Activated CD4-positive, CD25-positive, alpha-beta regulatory T cell treated with anti-CD3 and anti-CD28 coated beads, Interleukin-2, amount 50 U/mL, for 24 hours (primary cell): ENCODE data around the gene ACTMAP.
"Not testable (repeated sequence)": the region's sequence is repeated elsewhere in the genome, so short reads cannot be mapped to it uniquely, and the experiment has no call there.

Experiments used
- ATAC-seq, 2 donors: fragments of 150-1000 bp; cut with Tn5 transposase; one replicate each; pipeline ENCODE4 v1.10.0; 2021; ENCODE audit warnings: mild to moderate bottlenecking in 1 of 2, moderate library complexity in 1 of 2

Gene ACTMAP

DNA sequence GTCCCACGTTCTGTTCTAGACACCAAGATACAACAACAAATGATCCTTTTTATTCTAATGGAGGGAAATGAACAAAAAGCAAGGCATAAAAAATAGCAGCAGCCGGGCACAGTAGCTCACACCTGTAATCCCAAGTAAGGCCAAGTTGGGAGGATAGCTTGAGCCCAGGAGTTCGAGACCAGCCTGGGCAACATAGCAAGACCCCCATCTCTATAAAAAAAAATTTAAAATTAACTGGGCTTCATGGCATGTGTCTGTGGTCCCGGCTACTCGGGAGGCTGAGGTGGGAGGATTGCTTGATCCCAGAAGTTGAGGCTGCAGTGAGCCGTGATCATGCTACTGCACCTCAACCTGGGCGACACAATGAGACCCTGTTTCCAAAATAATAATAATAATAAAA lies 26.1 kb upstream of the ACTMAP start:
- no peak for ATAC-seq

DNA sequence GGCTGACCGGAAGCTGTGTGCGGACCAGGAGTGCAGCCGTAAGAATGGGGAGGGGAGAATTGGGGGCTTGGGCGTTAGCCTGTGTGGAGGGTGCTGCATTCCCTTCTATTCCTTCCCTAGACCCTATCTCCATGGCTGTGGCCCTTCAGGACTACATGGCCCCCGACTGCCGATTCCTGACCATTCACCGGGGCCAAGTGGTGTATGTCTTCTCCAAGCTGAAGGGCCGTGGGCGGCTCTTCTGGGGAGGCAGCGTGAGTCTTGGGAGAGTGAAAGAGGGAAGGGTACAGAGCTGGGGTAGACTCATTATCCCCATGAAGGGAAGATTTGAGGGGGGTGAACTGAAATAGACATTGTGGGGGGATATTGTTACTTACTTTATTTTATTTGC lies 25.4 kb upstream of the ACTMAP start:
- ATAC-seq, result no peak

DNA sequence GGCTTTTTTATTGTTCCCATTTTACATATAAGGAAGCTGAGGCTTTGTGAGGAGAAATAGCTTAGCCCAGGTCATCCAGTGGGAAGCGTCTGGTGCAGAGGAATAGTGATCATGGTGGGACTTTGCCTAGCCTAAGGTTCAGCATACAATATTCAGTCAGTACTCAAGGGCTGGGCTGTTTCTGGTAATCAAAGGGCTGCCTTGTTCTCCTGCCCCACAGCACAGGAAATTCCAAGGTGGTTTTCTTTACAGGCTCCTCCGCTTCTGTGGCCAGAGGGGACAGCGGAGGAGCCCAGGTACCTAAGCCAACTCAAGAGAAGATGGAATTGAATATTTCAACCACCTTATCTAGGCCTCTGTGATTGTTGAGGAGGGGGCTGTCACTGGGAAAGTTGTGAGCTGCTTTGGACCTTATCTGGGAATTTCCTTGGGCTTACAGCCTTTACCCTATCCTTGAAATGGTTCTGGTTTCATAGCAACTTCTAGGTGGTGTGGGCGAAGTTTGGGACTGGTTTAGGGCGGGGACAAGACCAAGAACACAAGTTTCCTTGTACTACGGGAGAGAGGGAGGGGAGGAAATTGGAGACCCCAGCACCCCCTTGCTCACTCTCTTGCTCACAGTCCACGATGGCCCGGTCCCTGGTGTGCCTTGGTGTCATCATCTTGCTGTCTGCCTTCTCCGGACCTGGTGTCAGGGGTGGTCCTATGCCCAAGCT lies 24.8 kb upstream of the ACTMAP start, which contains the start of gene MIA:
MIA (plus strand) TSS at position 606 of the 716 bp plus-strand sequence; CDS start at position 628, 22 bp downstream.
- no peak for ATAC-seq

DNA sequence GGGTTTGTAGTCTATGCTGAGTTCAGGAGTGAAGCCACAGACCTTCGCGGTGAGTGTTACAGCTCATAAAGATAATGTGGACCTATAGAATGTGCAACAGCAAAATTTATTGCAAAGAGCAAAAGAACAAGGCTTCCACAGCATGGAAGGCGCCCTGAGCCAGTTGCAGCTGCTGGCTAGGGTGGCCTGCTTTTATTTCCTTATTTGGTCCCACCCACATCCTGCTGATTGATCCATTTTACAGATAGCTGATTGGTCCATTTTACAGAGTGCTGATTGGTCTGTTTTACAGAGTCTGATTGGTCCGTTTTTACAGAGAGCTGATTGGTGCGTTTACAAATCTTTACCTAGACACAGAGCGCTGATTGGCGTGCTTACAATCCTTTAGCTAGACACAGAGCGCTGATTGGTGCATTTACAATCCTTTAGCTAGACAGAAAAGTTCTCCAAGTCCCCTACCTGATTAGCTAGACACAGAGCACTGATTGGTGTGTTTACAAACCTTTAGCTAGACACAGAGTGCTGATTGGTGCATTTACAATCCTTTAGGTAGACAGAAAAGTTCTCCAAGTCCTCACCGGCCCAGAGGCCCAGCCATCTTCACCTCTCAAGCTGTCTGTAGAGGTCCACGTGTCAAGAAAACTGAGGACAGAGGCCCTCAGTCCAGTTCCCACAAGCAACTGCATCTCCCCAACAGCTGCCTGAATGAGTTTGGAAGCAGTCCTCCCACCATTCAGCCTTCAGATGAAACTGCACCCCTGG lies 21.0 kb upstream of the ACTMAP start:
- ATAC-seq, result not testable (repeated sequence)

DNA sequence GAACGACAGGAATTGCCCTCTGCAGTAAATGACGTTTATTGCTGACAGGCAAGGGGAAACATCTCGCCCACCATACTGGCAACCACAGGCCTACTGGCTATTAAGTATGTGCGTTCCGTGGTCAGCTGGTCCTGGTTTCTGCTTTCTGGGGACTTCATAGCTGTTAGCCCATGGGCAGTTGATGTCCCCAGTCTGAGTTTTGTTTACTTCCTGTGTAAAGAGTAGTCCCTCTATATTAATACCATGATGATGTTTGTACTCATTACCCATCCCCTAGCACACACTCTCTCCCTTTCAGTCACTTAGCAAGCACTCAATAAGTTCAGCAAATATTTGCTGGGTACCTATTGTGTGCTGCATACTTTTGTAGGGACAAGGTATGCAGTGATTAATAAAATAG lies 18.6 kb upstream of the ACTMAP start:
- ATAC-seq, result no peak

DNA sequence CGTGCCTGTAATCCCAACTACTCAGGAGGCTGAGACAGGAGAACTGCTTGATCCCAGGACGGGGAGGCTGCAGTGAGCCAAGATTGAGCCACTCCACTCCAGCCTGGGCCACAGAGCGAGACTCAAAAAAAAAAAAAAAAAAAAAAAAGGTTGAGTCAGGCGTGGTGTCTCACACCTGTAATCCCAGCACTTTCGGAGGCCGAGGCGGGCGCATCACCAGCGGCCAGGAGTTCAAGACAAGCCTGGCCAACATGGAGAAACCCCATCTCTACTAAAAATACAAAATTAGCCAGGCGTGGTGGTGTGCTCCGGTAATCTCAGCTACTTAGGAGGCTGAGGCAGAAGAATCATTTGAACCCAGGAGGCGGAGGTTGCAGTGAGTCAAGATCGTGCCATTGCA lies 16.1 kb upstream of the ACTMAP start:
- not testable (repeated sequence) for ATAC-seq

GRCh38 chr19:40763963-40764362 lies 13.7 kb upstream of the ACTMAP start:
- ATAC-seq, result no peak

- no peak for ATAC-seq
These were observed 13.2 kb upstream of the ACTMAP start for GRCh38 chr19:40763526-40763925.

DNA sequence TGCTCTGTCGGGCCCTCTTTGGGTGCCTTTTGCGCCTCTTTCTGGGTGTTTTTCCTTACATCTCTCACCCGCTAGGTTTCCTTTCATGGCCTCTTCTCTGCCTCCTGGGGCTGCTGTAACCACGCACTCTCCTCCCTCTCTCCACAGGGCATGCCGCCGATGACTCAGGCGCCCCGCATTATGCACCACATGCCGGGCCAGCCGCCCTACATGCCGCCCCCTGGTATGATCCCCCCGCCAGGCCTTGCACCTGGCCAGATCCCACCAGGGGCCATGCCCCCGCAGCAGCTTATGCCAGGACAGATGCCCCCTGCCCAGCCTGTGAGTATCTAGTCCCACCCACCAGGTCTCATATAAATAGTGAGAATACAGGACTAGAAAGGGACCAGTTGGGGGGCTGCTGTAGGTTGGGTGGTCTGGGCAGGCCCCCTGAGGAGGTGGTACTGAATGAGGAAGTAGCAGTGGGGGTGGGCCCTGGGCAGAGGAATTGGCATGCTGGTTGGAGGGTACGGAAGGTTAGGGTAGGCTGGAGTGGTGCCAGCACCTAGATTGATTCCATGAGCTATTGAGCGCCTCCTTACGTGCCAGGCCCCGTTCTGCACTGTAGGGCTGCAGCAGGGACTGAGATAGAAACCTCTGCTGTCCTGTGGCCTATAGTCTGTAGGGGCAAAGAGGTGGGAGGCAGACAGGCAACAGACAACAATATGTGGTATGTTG lies 12.6 kb upstream of the ACTMAP start:
- no peak for ATAC-seq

- ATAC-seq, result no peak
These were observed 9.1 kb upstream of the ACTMAP start for GRCh38 chr19:40759352-40759751.

DNA sequence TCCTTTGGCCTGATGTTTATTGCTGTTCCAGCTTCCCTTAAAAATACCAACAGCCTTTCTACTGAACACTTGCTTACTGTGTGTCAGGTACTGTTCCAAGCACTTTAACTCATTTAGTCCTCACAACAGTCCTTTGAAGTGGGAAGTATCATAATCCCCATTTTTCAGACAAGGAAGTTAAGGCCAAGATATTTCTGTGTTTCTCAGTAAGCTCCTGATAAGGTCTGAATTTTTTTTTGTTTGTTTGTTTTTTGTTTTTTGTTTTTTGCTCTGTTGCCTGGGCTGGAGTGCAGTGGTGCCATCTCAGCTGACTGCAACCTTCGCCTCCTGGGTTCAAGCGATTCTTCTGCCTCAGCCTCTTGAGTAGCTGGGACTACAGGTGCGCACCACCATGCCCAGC lies 8.2 kb upstream of the ACTMAP start:
- ATAC-seq, result no peak

- ATAC-seq, result no peak
These were observed 6.3 kb upstream of the ACTMAP start for GRCh38 chr19:40756502-40757110.

GRCh38 chr19:40755791-40756190 lies 5.5 kb upstream of the ACTMAP start:
- no peak for ATAC-seq

DNA sequence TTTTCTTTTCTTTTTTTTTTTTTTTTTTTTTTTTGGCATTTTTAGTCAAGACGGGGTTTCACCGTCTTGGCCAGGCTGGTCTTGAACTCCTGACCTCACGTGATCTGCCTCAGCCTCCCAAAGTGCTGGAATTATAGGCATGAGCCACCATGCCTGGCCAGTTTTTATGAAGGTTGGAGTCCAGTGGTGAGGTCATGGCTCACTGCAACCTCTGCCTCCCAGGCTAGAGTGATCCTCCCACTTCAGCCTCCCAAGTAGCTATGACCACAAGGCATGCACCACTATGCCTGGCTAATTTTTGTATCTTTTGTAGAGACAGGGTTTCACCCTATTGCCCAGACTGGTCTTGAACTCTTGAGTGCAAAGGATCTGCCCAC lies 5.0 kb upstream of the ACTMAP start:
- ATAC-seq, result no peak

GRCh38 chr19:40754611-40755247 lies 4.5 kb upstream of the ACTMAP start:
- peak in 1 of 2 donors; percentile 4 for ATAC-seq

DNA sequence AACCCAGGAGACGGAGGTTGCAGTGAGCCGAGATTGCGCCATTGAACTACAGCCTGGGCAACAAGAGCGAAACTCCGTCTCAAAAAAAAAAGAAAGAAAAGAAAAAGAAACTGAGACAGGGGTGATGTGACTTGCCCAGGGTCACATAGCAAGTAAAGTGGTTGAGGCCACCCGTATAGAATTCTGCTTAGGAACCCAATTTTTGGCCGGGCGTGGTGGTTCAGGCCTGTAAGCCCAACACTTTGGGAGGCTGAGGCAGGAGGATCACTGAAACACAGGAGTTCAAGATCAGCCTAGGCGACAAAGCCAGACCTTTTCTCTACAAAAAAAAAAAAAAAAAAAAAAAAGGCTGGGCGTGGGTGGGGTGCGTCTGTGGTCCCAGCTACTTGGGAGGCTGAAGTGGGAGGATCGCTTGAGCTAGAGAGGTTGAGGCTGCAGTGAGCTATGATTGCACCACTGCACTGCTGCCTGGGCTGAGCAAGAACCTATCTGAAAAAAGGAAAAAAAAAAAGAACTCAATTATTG lies 2.0 kb upstream of the ACTMAP start:
- ATAC-seq, result no peak

DNA sequence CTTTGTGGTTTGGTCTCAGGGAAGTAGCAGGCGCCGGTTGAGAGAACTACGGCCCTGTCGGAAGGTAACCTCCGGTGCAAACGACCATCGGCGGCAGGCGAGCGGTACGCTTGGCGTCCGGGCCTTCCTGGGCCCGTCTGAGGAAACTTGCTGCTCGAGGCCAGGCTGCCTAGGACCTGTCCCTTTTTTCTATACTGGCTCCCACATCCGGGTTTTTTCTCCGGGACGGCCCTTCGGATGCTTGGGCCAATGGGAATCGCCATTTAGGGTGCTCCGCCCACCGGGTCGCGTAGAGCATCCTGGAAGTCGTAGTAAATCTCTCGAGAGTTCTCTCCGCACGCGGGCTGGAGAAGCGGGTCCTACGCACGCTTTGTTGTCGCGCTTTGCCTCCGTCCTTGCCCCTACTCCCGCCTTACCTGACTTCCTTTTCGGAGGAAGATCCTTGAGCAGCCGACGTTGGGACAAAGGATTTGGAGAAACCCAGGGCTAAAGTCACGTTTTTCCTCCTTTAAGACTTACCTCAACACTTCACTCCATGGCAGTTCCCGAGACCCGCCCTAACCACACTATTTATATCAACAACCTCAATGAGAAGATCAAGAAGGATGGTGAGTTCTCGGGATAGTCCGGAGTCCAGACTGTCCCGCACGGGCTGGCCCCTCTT lies 729 bp upstream of the ACTMAP start, which contains the start of gene SNRPA:
SNRPA (plus strand) TSS at position 330 of the 664 bp plus-strand sequence; CDS start at position 536, 206 bp downstream.
- peak; percentile 69 to 75 for ATAC-seq

DNA sequence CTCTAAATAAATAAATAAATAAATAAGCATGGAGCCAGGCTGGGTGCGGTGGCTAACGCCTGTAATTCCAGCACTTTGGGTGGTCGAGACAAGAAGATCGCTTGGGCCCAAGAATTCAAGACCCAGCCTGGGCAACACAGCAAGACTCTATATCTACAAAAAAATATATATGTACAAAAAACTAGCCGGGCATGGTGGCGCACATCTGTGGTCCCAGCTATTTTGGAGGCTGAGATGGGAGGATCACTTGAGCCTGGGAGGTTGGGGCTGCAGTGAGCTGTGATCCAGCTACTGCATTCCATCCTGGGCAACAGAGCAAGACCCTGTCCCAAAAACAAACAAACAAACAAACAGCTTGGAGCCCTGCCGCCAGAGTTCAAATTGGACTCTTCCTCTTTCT lies 2.7 kb downstream of the ACTMAP start:
- no peak for ATAC-seq

- no peak for ATAC-seq
These were observed 4.9 kb downstream of the ACTMAP start for GRCh38 chr19:40745402-40745780.

GRCh38 chr19:40744554-40745401 lies 5.5 kb downstream of the ACTMAP start:
- peak in 1 of 2 donors; percentile 21 for ATAC-seq

DNA sequence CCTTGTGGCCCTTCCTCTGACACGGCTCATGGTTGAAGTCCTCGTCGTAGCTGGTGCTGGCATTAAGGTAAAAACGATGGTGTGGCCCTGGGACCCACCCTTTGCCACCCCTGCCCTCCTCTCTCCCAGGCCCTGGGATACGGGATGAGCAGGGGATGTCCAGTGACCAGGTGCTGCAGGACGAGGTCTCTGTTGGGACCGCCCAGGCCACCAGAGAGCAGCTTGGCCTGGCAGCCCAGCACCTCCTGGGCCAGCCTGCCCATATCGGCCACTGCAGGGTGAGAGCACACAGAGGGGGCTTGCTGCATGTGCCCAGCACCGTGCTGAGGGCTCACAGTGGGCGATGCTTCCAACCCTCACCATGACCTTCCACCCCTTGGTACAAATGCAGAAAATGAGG lies 6.4 kb downstream of the ACTMAP start:
- ATAC-seq, result no peak
